Medulla oblongata (tissue), 1 donor: ENCODE data around the gene RPL3.

Source experiments
- DNase-seq: peaks from one replicate; pipeline ENCODE4 v3.0.0-alpha.2; 2015; ENCODE audit errors: extremely low spot score

The RPL3 gene

DNA sequence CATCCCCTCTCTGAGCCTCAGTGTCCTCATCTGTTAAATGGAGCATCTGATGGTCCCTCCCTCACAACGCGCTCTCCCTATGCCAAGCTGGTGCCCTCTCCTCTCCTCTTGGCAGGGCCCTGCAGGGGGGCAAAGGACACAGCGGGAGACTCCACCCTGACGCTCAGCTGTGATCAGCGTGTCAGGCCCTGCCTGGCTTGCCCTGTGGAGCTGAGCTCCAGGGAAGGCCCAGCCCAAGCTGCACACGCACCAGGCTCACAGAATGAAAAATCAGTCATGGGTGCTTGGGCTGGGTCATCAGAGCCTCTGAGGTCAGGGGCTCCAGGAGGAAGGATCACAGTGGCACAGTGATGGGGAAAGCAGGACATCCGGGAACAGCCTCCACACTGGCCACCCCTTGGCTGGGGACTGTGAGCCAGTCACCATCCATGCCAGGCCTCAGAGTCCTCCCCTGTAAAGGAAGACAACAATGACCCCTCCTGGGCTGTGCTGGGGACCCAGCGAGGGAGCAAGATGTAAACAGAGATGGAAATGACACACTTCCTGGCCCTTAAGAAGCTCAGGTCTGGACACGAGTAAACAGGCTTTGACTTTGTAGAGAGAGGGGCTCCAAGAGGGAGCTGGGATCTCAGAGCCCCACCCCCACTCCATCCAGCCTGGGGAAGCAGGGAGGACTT is 36.6 kb downstream of the RPL3 start:
- no peak for DNase-seq

DNA sequence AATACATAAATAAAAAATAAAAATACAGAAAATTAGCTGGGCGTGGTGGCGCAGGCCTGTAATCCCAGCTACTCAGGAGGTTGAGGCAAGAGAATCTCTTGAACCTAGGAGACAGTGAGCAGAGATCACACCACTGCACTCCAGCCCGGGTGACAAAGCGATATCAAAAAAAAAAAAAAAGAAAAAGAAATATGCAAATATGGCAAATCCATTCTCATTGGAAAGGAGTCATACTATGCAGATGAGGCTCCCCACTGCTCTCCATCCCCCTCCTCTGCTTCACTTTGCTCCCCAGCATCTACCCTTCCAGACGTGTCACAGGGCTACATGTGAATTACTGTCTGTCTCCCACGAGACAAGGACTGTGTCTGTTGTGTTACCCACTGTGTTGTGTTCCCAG is 38.3 kb downstream of the RPL3 start:
- DNase-seq = no peak

DNA sequence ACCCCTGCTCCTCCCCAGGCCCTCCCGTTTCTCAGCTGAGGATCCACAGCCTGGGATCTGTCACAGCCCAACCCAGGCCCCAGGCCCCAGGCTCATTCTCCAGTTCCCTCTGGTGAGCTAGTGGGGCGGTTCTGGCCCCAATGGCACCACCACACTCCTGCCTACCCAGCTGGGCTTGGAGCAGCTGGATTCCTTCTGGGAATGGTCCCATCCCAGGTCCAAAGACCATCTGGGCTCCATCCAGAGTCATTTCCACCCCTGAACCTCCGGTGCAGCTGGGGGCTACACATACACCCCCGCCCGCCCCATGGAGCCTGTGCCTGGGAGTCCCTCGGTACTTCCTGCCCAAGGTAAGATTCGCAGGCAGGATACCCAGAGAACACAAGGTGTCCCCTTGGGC is 39.2 kb downstream of the RPL3 start:
- DNase-seq = no peak

DNA sequence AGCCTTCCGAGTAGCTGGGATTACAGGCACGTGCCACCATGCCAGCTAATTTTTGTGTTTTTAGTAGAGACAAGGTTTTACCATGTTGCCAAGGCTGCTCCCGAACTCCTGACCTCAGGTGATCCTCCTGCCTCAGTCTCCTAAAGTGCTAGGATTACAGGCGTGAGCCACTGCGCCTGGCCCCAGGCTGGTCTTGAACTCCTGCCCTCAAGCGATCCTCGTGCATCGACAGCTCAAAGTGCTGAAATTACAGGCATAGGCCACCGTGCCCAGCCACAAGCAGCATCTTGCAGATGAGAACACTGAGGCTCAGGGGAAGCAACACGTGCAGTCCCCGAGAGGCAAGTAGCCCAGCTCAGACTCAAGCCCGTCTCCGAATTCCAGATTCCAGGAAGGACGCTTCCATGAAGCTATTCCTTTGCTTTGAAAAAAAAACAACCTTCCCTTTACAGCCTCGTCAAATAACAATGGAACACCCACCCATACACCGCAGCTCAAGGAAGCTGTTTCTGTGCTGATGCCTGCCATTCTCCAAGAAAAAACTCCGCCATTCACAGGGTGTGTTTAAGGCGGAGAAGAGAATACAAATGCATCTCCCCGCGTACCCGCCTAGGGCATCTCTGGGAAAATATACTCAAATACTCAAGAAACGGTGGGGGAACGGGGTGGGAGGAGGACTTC is 40.1 kb downstream of the RPL3 start:
- no peak for DNase-seq

- no peak for DNase-seq
Measured at GRCh38 chr22:39278040-39278439, 41.4 kb downstream of the RPL3 start.

- DNase-seq = no peak
Measured at GRCh38 chr22:39277142-39277607, 42.2 kb downstream of the RPL3 start.

GRCh38 chr22:39276440-39277141 is 42.8 kb downstream of the RPL3 start:
- DNase-seq = no peak

GRCh38 chr22:39275814-39276439 is 43.5 kb downstream of the RPL3 start:
- no peak for DNase-seq

DNA sequence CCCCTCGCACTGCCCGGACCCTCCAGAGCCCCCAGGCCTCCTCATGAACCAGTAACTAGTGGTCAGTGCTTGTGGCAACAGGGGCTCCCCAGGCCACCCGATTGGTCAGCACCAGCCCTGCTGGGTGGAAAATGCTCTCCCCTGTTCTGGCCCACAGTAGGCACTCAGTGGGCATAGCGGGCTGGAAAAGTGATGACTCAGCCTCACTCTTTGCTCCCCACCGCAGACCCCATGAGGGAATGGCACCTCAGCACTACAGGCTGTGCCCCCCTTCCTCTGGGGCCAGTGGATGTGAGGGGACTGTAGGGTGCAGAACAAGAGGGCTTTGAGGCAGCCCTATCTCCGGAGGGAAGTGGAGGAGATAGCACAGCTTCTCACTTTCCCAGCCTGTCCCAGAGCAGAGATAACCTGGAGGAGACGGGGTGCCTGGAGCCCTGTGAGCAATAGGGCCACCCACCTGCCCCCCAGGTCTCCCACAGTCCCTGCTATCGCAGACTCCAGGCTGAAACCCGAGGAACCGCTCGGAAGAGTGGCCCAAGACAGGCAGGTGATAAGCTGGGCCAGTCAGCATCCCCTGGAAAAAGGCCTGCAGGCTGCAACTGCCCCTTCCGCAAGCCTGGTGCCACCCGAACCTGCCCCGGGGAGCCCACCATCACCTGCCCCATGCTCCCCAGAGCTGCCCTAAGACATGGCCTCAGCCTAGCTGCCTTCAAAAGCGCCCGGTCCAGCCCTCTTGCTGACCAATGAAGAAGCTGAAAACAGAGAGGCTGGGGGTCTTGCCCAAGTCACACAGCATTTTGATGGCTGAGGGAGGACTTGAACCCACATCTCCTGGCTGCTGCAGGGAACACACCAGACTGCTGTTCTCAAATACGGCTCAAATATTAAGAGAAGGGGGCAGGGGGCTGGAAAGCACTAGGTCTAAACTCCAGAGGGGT is 45.2 kb downstream of the RPL3 start:
- no peak for DNase-seq

DNA sequence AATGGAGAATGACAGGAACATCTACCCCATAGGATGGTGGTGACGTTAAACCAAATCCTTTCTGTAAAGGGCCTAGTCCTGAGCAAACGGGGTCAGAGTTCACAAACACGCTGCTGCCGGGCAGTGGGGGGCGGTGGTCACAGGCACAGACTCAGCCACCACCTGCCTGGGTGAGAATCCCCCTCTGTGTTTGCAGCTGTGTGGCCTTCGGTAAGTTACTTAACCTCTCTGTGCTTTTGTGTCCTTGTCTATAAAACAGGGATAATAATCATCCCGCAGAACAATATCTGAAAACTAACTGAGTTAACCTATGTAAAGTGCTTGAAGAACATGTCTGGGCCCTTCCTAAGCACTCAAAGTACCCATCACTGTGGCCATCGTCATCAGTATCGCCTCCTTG is 48.6 kb downstream of the RPL3 start:
- no peak for DNase-seq

- DNase-seq = no peak
Measured at GRCh38 chr22:39270280-39270679, 49.1 kb downstream of the RPL3 start.

DNA sequence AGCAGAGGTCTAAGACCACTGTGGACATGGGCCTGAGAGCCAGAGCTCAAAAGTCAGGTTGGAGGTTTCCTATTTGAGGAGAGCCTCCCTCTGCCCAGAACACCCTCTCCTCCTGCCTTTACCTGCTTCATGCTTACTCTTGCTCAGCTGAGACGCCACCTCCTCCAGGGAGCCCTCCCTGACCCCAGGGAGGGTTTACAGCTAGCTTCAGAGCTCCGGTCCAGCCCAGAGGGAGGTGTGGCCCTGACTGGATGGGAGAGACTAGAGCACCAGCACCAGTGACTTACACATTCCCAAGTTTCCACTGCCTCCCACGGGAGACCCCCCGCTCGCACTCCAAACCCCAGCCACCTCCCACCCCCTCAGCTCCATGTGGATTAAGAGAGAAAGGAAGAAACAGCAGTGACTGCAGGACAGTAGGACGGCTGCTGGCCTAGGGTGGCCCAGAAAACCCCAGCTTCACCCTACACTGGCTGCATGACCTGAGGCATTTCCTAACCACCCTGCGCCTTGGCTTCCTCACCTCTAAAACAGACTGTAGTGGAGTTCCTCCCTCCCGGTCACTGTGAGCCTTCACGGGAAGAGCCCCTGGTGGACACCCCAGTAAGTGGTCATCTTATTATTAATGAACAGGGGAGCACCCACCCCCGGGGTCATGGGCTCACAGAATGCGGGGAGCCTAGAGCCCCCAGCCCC is 50.2 kb downstream of the RPL3 start:
- no peak for DNase-seq

DNA sequence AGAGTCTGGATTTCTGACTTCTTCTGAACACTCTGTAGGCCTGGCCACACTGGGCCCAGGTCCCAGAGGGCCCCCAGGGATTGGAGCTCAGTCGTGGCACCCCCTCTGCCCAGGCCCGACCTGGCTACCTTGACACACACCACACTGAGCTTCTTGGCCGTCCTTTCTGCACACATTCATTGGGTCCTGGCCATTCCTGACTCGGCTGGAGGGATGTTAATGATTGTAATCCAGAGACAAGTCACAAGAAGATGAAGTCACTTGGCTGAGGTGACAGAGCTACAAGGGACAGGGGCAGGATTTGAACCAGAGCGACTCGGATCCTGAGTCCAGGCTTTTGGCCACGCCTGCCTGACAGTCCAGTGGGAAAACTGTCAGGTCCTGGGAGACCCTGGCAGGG is 50.8 kb downstream of the RPL3 start:
- DNase-seq = no peak

DNA sequence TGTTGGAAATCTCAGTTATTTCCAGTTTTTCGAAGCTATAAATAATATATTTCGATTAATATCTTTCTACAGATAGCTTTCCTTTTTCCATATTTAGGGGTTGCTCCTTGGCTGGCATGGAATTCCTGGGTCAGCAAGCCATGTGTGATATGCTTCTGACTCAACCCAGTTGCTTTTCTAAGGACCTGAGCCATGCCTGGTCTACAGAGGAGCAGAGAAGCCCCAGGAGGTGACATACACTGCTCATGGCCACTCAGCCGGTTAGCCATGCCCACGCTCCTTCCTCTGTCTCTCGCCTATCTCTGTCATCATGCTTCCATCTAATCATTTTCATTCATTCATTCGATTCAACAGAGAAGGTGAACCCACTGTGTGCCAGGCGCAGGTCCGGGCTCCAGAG is 51.4 kb downstream of the RPL3 start:
- DNase-seq = no peak

GRCh38 chr22:39266398-39267030 is 52.9 kb downstream of the RPL3 start:
- peak; percentile 78 for DNase-seq

- no peak for DNase-seq
Measured at GRCh38 chr22:39265143-39265886, 54.1 kb downstream of the RPL3 start.

- DNase-seq = peak; percentile 73
Measured at GRCh38 chr22:39264349-39265038, 54.9 kb downstream of the RPL3 start.

- no peak for DNase-seq
Measured at GRCh38 chr22:39263626-39264348, 55.6 kb downstream of the RPL3 start.
